Esophagus squamous epithelium (tissue), 4 donors: ENCODE measurements around the gene HS3ST2.

ENCODE experiments used
- POLR2A ChIP-seq, 4 donors: fragments of 450-650 bp; IDR thresholded peaks; one replicate each; pipeline ENCODE4 v1.6.1; 2017; ENCODE audit warnings: antibody characterized with exemption in 4 of 4, mild to moderate bottlenecking in 4 of 4, moderate library complexity in 3 of 4
- TF ChIP-seq, protein P1 (sequence below), 6 experiments: fragments of 450-650 bp in 4 of 6; fragments of 200-600 bp in 2 of 6; sonication (generic) in 2 of 6; IDR thresholded peaks; one replicate each; pipeline ENCODE4 v1.5.1; 2016 to 2019; ENCODE audit warnings: antibody characterized with exemption in 6 of 6, mild to moderate bottlenecking in 4 of 6, moderate library complexity in 4 of 6

DNA sequence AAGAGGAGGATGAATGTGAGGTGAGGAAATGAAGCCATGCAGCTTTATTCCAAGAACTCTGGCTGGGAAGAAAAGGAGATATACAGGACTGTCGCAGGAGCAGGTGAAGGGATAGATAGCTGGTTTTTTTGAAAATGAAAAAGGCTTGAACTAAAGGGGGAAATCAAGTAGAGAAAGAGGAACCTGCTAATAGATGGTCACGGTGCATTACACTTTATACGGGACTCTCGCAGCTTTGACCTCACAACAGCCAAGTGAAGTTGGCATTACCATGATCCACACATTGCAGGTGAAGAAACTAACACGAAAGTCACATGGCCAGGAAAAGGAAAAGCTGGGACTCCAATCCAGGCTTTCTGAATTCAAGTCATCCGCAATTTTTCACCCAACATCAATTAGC, 86.9 kb downstream of the HS3ST2 start:
- TF ChIP-seq, protein P1, sequence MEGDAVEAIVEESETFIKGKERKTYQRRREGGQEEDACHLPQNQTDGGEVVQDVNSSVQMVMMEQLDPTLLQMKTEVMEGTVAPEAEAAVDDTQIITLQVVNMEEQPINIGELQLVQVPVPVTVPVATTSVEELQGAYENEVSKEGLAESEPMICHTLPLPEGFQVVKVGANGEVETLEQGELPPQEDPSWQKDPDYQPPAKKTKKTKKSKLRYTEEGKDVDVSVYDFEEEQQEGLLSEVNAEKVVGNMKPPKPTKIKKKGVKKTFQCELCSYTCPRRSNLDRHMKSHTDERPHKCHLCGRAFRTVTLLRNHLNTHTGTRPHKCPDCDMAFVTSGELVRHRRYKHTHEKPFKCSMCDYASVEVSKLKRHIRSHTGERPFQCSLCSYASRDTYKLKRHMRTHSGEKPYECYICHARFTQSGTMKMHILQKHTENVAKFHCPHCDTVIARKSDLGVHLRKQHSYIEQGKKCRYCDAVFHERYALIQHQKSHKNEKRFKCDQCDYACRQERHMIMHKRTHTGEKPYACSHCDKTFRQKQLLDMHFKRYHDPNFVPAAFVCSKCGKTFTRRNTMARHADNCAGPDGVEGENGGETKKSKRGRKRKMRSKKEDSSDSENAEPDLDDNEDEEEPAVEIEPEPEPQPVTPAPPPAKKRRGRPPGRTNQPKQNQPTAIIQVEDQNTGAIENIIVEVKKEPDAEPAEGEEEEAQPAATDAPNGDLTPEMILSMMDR (IDR thresholded peaks at IDR 0.05), result no peak
- no peak for TF ChIP-seq POLR2A (IDR thresholded peaks at IDR 0.05)
